ENCODE results near the gene TTC29. TPM values are rescaled to one million over a fixed set of nuclear protein-coding genes. Genes with fewer than 3 reads are reported as not detected.
"Not testable (repeated sequence)": the region's sequence is repeated elsewhere in the genome, so short reads cannot be mapped to it uniquely, and the experiment has no call there.

The TTC29 gene
- total RNA-seq, 1 donor from 2014 or later, result not detected

GRCh38 chr4:146890301-146890700 is 55.4 kb downstream of the TTC29 start:
- DNase-seq (ENCODE audit: missing footprints) (peak; percentile 54), ATAC-seq (no peak)
- intact Hi-C loops (cut with DNase I), result no loop called here

- intact Hi-C loops (cut with DNase I), result no loop called here
- no peak for ATAC-seq
- no peak for DNase-seq (ENCODE audit: missing footprints)
Measured at GRCh38 chr4:146883070-146883469, 62.6 kb downstream of the TTC29 start.

- ATAC-seq (no peak), DNase-seq (ENCODE audit: missing footprints) (no peak)
- intact Hi-C loops (cut with DNase I), result no loop called here
Measured at GRCh38 chr4:146857298-146857697, 88.4 kb downstream of the TTC29 start.

GRCh38 chr4:146855761-146856160 is 89.9 kb downstream of the TTC29 start:
- ATAC-seq (no peak), DNase-seq (ENCODE audit: missing footprints) (no peak)
- intact Hi-C loops (cut with DNase I), result no loop called here

GRCh38 chr4:146852360-146852759 is 93.3 kb downstream of the TTC29 start:
- intact Hi-C loops (cut with DNase I), result no loop called here
- no peak for DNase-seq (ENCODE audit: missing footprints)
- no peak for ATAC-seq

GRCh38 chr4:146847345-146847744 is 98.3 kb downstream of the TTC29 start:
- DNase-seq (ENCODE audit: missing footprints) (no peak), ATAC-seq (no peak)
- intact Hi-C loops (cut with DNase I), result no loop called here

- ATAC-seq, result no peak
- DNase-seq (ENCODE audit: missing footprints), result no peak
- intact Hi-C loops (cut with DNase I), result no loop called here
Measured at GRCh38 chr4:146846882-146847281, 98.8 kb downstream of the TTC29 start.

GRCh38 chr4:146844761-146845160 is 100.9 kb downstream of the TTC29 start:
- DNase-seq (ENCODE audit: missing footprints), result no peak
- ATAC-seq, result no peak
- intact Hi-C loops (cut with DNase I), result no loop called here

- no peak for ATAC-seq
- DNase-seq (ENCODE audit: missing footprints), result no peak
- intact Hi-C loops (cut with DNase I), result no loop called here
Measured at GRCh38 chr4:146842876-146843275, 102.8 kb downstream of the TTC29 start.

- ATAC-seq, result no peak
- intact Hi-C loops (cut with DNase I), result no loop called here
Measured at GRCh38 chr4:146840731-146841130, 104.9 kb downstream of the TTC29 start.

GRCh38 chr4:146835096-146835495 is 110.6 kb downstream of the TTC29 start:
- ATAC-seq (no peak), DNase-seq (ENCODE audit: missing footprints) (no peak)
- intact Hi-C loops (cut with DNase I), result no loop called here

More at GRCh38 chr4:146840731-146841130, 104.9 kb downstream of the TTC29 start:
- DNase-seq (ENCODE audit: missing footprints), result no peak

- no peak for DNase-seq (ENCODE audit: missing footprints)
- no peak for ATAC-seq
- intact Hi-C loops (cut with DNase I), result no loop called here
Measured at GRCh38 chr4:146834263-146835034, 111.2 kb downstream of the TTC29 start.

- ATAC-seq (no peak), DNase-seq (ENCODE audit: missing footprints) (no peak)
- intact Hi-C loops (cut with DNase I), result no loop called here
Measured at GRCh38 chr4:146833530-146833929, 112.1 kb downstream of the TTC29 start.

- intact Hi-C loops (cut with DNase I); DNase-seq (ENCODE audit: missing footprints); ATAC-seq: not testable (repeated sequence)
Measured at GRCh38 chr4:146822980-146823379, 122.7 kb downstream of the TTC29 start.

GRCh38 chr4:146814750-146815149 is 130.9 kb downstream of the TTC29 start:
- DNase-seq (ENCODE audit: missing footprints), result no peak
- intact Hi-C loops (cut with DNase I), result no loop called here
- no peak for ATAC-seq

- intact Hi-C loops (cut with DNase I), result no loop called here
- ATAC-seq, result no peak
- DNase-seq (ENCODE audit: missing footprints), result no peak
Measured at GRCh38 chr4:146795711-146796110, 150.0 kb downstream of the TTC29 start.

- no peak for ATAC-seq
- intact Hi-C loops (cut with DNase I), result no loop called here
- no peak for DNase-seq (ENCODE audit: missing footprints)
Measured at GRCh38 chr4:146793727-146794126, 151.9 kb downstream of the TTC29 start.

GRCh38 chr4:146791439-146791838 is 154.2 kb downstream of the TTC29 start:
- intact Hi-C loops (cut with DNase I), result no loop called here
- ATAC-seq, result no peak
- no peak for DNase-seq (ENCODE audit: missing footprints)

- DNase-seq (ENCODE audit: missing footprints) (no peak), ATAC-seq (no peak)
- intact Hi-C loops (cut with DNase I), result no loop called here
Measured at GRCh38 chr4:146790515-146790914, 155.1 kb downstream of the TTC29 start.

- ATAC-seq, result no peak
- intact Hi-C loops (cut with DNase I), result no loop called here
- DNase-seq (ENCODE audit: missing footprints), result no peak
Measured at GRCh38 chr4:146787731-146788130, 157.9 kb downstream of the TTC29 start.

GRCh38 chr4:146776691-146777090 is 169.0 kb downstream of the TTC29 start:
- no peak for ATAC-seq
- intact Hi-C loops (cut with DNase I), result no loop called here
- peak; percentile 37 for DNase-seq (ENCODE audit: missing footprints)
